NAMALWA (cell line): ENCODE data around the gene EXOC3L1.

Source experiments
- DNase-seq: peaks from one replicate; pipeline ENCODE4 v3.0.0-alpha.2; 2015; ENCODE audit warnings: low spot score

EXOC3L1 gene

GRCh38 chr16:67181346-67181745, 8.6 kb downstream of the EXOC3L1 start:
- DNase-seq: no peak

GRCh38 chr16:67180166-67180565, 9.8 kb downstream of the EXOC3L1 start:
- no peak for DNase-seq

- DNase-seq: peak; percentile 53
Observed at GRCh38 chr16:67179421-67180080, 10.4 kb downstream of the EXOC3L1 start.

GRCh38 chr16:67177743-67178699, 11.9 kb downstream of the EXOC3L1 start:
- no peak for DNase-seq

GRCh38 chr16:67176662-67177061, 13.3 kb downstream of the EXOC3L1 start:
- no peak for DNase-seq

- no peak for DNase-seq
Observed at GRCh38 chr16:67174706-67175231, 15.2 kb downstream of the EXOC3L1 start.

GRCh38 chr16:67173808-67174705, 15.9 kb downstream of the EXOC3L1 start:
- peak; percentile 63 for DNase-seq

- DNase-seq: no peak
Observed at GRCh38 chr16:67173323-67173722, 16.6 kb downstream of the EXOC3L1 start.

- no peak for DNase-seq
Observed at GRCh38 chr16:67170949-67171649, 18.8 kb downstream of the EXOC3L1 start.

- no peak for DNase-seq
Observed at GRCh38 chr16:67170168-67170948, 19.6 kb downstream of the EXOC3L1 start, which contains the start of gene NOL3. Gene NOL3, plus strand, starts transcription at chr16:67170538.

- DNase-seq: peak; percentile 63
Observed at GRCh38 chr16:67169642-67170167, 20.2 kb downstream of the EXOC3L1 start.

- no peak for DNase-seq
Observed at GRCh38 chr16:67169011-67169451, 20.9 kb downstream of the EXOC3L1 start.

GRCh38 chr16:67167588-67167987, 22.3 kb downstream of the EXOC3L1 start:
- no peak for DNase-seq

GRCh38 chr16:67166598-67167168, 23.3 kb downstream of the EXOC3L1 start:
- peak; percentile 41 for DNase-seq

GRCh38 chr16:67166110-67166547, 23.8 kb downstream of the EXOC3L1 start:
- no peak for DNase-seq

GRCh38 chr16:67165121-67166078, 24.5 kb downstream of the EXOC3L1 start:
- no peak for DNase-seq

GRCh38 chr16:67164599-67165061, 25.3 kb downstream of the EXOC3L1 start, which contains the start of gene HSF4:
Gene HSF4, plus strand, starts transcription at chr16:67164745. Its CDS starts 67 bp downstream, at chr16:67164812.
- DNase-seq: no peak

GRCh38 chr16:67163999-67164558, 25.9 kb downstream of the EXOC3L1 start:
- DNase-seq: no peak
